Ishikawa (cell line): ENCODE measurements around the gene NOD2.

ENCODE experiments used
- CEBPB ChIP-seq: IDR thresholded peaks from 2 replicates; pipeline ENCODE4 v1.6.1; 2012
- CREB1 ChIP-seq: IDR thresholded peaks from 2 replicates; pipeline ENCODE4 v1.6.1; 2012; ENCODE audit warnings: low read depth
- EGR1 ChIP-seq: IDR thresholded peaks from 2 replicates; pipeline ENCODE4 v1.6.1; 2012
- EP300 ChIP-seq: IDR thresholded peaks from 2 replicates; pipeline ENCODE4 v1.6.1; 2012; ENCODE audit warnings: borderline replicate concordance
- FOXM1 ChIP-seq: IDR thresholded peaks from 2 replicates; pipeline ENCODE4 v1.6.1; 2012; ENCODE audit warnings: low read depth, borderline replicate concordance
- MAX ChIP-seq: IDR thresholded peaks from 2 replicates; pipeline ENCODE4 v1.6.1; 2012
- NFIC ChIP-seq: IDR thresholded peaks from 2 replicates; pipeline ENCODE4 v1.6.1; 2012
- RAD21 ChIP-seq: IDR thresholded peaks from 2 replicates; pipeline ENCODE4 v1.6.1; 2012; ENCODE audit warnings: low read depth
- REST ChIP-seq: IDR thresholded peaks from 2 replicates; pipeline ENCODE4 v1.6.1; 2012; ENCODE audit warnings: low read depth, mild to moderate bottlenecking
- TAF1 ChIP-seq: IDR thresholded peaks from 2 replicates; pipeline ENCODE4 v1.6.1; 2012; ENCODE audit warnings: low read depth, mild to moderate bottlenecking
- TCF12 ChIP-seq: IDR thresholded peaks from 2 replicates; pipeline ENCODE4 v1.6.1; 2012; ENCODE audit warnings: low read depth
- TEAD4 ChIP-seq: IDR thresholded peaks from 2 replicates; pipeline ENCODE4 v1.6.1; 2012
- USF1 ChIP-seq: IDR thresholded peaks from 2 replicates; pipeline ENCODE4 v1.6.1; 2012
- YY1 ChIP-seq: IDR thresholded peaks from 2 replicates; pipeline ENCODE4 v1.6.1; 2012; ENCODE audit warnings: low read depth
- ZBTB7A ChIP-seq: IDR thresholded peaks from 2 replicates; pipeline ENCODE4 v1.6.1; 2012; ENCODE audit warnings: low read depth

NOD2 gene

GRCh38 chr16:50712560-50712898 is 19.1 kb downstream of the NOD2 start:
- TF ChIP-seq CEBPB (no peak), EGR1 (no peak), USF1 (no peak), TCF12 (no peak), ZBTB7A (no peak)

GRCh38 chr16:50712956-50713355 is 19.6 kb downstream of the NOD2 start:
- TF ChIP-seq REST, result no peak
- TF ChIP-seq USF1, result no peak
- TF ChIP-seq TCF12, result no peak
- no peak for TF ChIP-seq NFIC
- no peak for TF ChIP-seq CEBPB
- no peak for TF ChIP-seq MAX
- no peak for TF ChIP-seq ZBTB7A
- TF ChIP-seq TAF1, result no peak
- TF ChIP-seq TEAD4, result no peak
- no peak for TF ChIP-seq CREB1
- no peak for TF ChIP-seq RAD21
- TF ChIP-seq EGR1, result no peak
- no peak for TF ChIP-seq EP300
- no peak for TF ChIP-seq FOXM1
- TF ChIP-seq YY1, result no peak

- TF ChIP-seq CEBPB (no peak), TCF12 (no peak), FOXM1 (no peak), TEAD4 (no peak), EGR1 (no peak), MAX (no peak), NFIC (no peak), RAD21 (no peak), EP300 (no peak), USF1 (no peak), ZBTB7A (no peak), REST (no peak)
These were observed 23.7 kb downstream of the NOD2 start for GRCh38 chr16:50717091-50717490.

GRCh38 chr16:50717494-50717893 is 24.1 kb downstream of the NOD2 start:
- no peak for TF ChIP-seq TEAD4
- no peak for TF ChIP-seq TAF1
- TF ChIP-seq MAX, result no peak
- no peak for TF ChIP-seq TCF12
- TF ChIP-seq USF1, result no peak
- no peak for TF ChIP-seq ZBTB7A
- no peak for TF ChIP-seq EGR1

GRCh38 chr16:50718061-50718760 is 24.8 kb downstream of the NOD2 start:
- no peak for TF ChIP-seq TEAD4
- TF ChIP-seq NFIC, result no peak
- TF ChIP-seq EGR1, result no peak
- TF ChIP-seq USF1, result no peak
- TF ChIP-seq CREB1, result no peak
- TF ChIP-seq RAD21, result no peak
- no peak for TF ChIP-seq ZBTB7A
- TF ChIP-seq FOXM1, result no peak
- no peak for TF ChIP-seq REST
- no peak for TF ChIP-seq EP300
- no peak for TF ChIP-seq MAX
- TF ChIP-seq TAF1, result no peak
- TF ChIP-seq YY1, result no peak
- TF ChIP-seq CEBPB, result no peak
